Stimulated activated CD8-positive, alpha-beta memory T cell treated with anti-CD3 and anti-CD28 coated beads, Interleukin-15, amount 100 ng/mL, for 4 hours (primary cell): Measurements from ENCODE around the gene UBE3C.
"Not testable (repeated sequence)": the region's sequence is repeated elsewhere in the genome, so short reads cannot be mapped to it uniquely, and the experiment has no call there.

Source experiments
- DNase-seq, 2 donors: peaks; one replicate each; pipeline ENCODE4 v3.0.0-alpha.2; 2020; ENCODE audit warnings: low read depth in 2 of 2

Gene UBE3C

GRCh38 chr7:157271315-157271990 is 132.7 kb downstream of the UBE3C start:
- no peak for DNase-seq

- DNase-seq: no peak
Measured at GRCh38 chr7:157271991-157272324, 133.2 kb downstream of the UBE3C start.

- DNase-seq: no peak
Measured at GRCh38 chr7:157272351-157273207, 133.9 kb downstream of the UBE3C start.

GRCh38 chr7:157273208-157274093 is 134.7 kb downstream of the UBE3C start:
- peak; percentile 19 to 31 for DNase-seq

GRCh38 chr7:157274094-157274634 is 135.4 kb downstream of the UBE3C start:
- not testable (repeated sequence) for DNase-seq

- DNase-seq: no peak
Measured at GRCh38 chr7:157274991-157275427, 136.3 kb downstream of the UBE3C start.

GRCh38 chr7:157276091-157276561 is 137.4 kb downstream of the UBE3C start:
- DNase-seq: no peak

- DNase-seq: no peak
Measured at GRCh38 chr7:157276731-157277562, 138.2 kb downstream of the UBE3C start.

- not testable (repeated sequence) for DNase-seq
Measured at GRCh38 chr7:157277568-157277967, 138.8 kb downstream of the UBE3C start.

GRCh38 chr7:157278167-157278790 is 139.6 kb downstream of the UBE3C start:
- no peak for DNase-seq

- DNase-seq: no peak
Measured at GRCh38 chr7:157278791-157279724, 140.3 kb downstream of the UBE3C start.

- DNase-seq: no peak
Measured at GRCh38 chr7:157279741-157280215, 141.1 kb downstream of the UBE3C start.

GRCh38 chr7:157280216-157280841 is 141.6 kb downstream of the UBE3C start:
- no peak for DNase-seq

- DNase-seq: no peak
Measured at GRCh38 chr7:157281221-157281998, 142.7 kb downstream of the UBE3C start.

GRCh38 chr7:157282141-157282801 is 143.5 kb downstream of the UBE3C start:
- no peak for DNase-seq

GRCh38 chr7:157284229-157285014 is 145.7 kb downstream of the UBE3C start:
- DNase-seq: no peak
